Hepatocyte (in vitro differentiated cells): Measurements from ENCODE around the gene LRRC10. TPM values are rescaled to one million over a fixed set of nuclear protein-coding genes. Genes with fewer than 3 reads are reported as not detected.

Experiments used
- DNase-seq: peaks from one replicate; pipeline ENCODE4 v3.0.0-alpha.2; 2016; ENCODE audit warnings: low spot score
- H2AFZ ChIP-seq: fragments of 200-600 bp; sonication (generic); 2 replicates; pipeline ENCODE4 v1.6.0; 2016; ENCODE audit warnings: antibody characterized with exemption, mild to moderate bottlenecking
- H3K27ac ChIP-seq: fragments of 200-600 bp; sonication (generic); 2 replicates; pipeline ENCODE4 v1.5.1; 2016; ENCODE audit warnings: mild to moderate bottlenecking
- H3K27me3 ChIP-seq: fragments of 200-600 bp; sonication (generic); 2 replicates; pipeline ENCODE4 v1.6.1; 2016
- H3K36me3 ChIP-seq: fragments of 200-600 bp; sonication (generic); replicated peaks from 2 replicates; pipeline ENCODE4 v1.5.1; 2016; ENCODE audit warnings: low read depth; ENCODE audit not compliant: insufficient read depth
- H3K4me1 ChIP-seq: fragments of 200-600 bp; sonication (generic); 2 replicates; pipeline ENCODE4 v1.5.1; 2016; ENCODE audit warnings: mild to moderate bottlenecking, moderate library complexity; ENCODE audit not compliant: insufficient read depth
- H3K4me2 ChIP-seq: fragments of 200-600 bp; sonication (generic); 2 replicates; pipeline ENCODE4 v1.6.0; 2016
- H3K4me3 ChIP-seq: fragments of 200-600 bp; sonication (generic); 2 replicates; pipeline ENCODE4 v1.5.1; 2016; ENCODE audit warnings: mild to moderate bottlenecking
- H3K79me2 ChIP-seq: fragments of 200-600 bp; sonication (generic); 2 replicates; pipeline ENCODE4 v1.6.0; 2017; ENCODE audit warnings: mild to moderate bottlenecking
- H3K9me2 ChIP-seq: fragments of 200-600 bp; sonication (generic); replicated peaks from 2 replicates; pipeline ENCODE4 v1.6.0; 2017; ENCODE audit warnings: mild to moderate bottlenecking; ENCODE audit not compliant: insufficient read depth
- H3K9me3 ChIP-seq: fragments of 200-600 bp; sonication (generic); 2 replicates; pipeline ENCODE4 v1.5.1; 2016; ENCODE audit warnings: low read depth, mild to moderate bottlenecking
- H4K20me1 ChIP-seq: fragments of 200-600 bp; sonication (generic); 2 replicates; pipeline ENCODE4 v1.6.0; 2016; ENCODE audit warnings: mild to moderate bottlenecking; ENCODE audit not compliant: insufficient read depth, poor library complexity, severe bottlenecking
- EZH2 ChIP-seq: fragments of 200-600 bp; sonication (generic); IDR thresholded peaks from 2 replicates; pipeline ENCODE4 v1.6.1; 2016; ENCODE audit warnings: antibody characterized with exemption, mild to moderate bottlenecking, borderline replicate concordance
- EZH2phosphoT487 ChIP-seq: fragments of 200-600 bp; sonication (generic); IDR thresholded peaks from one replicate; pipeline ENCODE4 v1.6.1; 2018; ENCODE audit warnings: antibody characterized with exemption, mild to moderate bottlenecking, low read depth, moderate library complexity; ENCODE audit not compliant: unreplicated experiment, severe bottlenecking
- WGBS: methylation state at CpG from one replicate; pipeline ENCODE4 v1.1.6; 2016; ENCODE audit warnings: low lambda C conversion rate; ENCODE audit errors: missing lambda C conversion rate; 5-methylcytosine and 5-hydroxymethylcytosine counted together
- polyA plus RNA-seq: library from polyadenylated mRNA; unstranded; fragments of >200 nt; fragmentation: Nextera tagmentation; extraction: Ambion mirVana; gene quantifications from 2 replicates; pipeline ENCODE4 v1.2.1, GENCODE V29; 2016
- total RNA-seq: library from RNA; depleted of rRNA; stranded (reverse); fragments of >200 nt; gene quantifications from 2 replicates; pipeline ENCODE4 v1.2.3, GENCODE V29; 2014
- TF ChIP-seq, protein P1 (sequence below): fragments of 200-600 bp; sonication (generic); IDR thresholded peaks from 2 replicates; pipeline ENCODE4 v1.5.1; 2016; ENCODE audit warnings: antibody characterized with exemption, mild to moderate bottlenecking; ENCODE audit not compliant: poor library complexity

Gene LRRC10
- total and polyA plus RNA-seq, 2 experiments from 2014 or later: not detected

GRCh38 chr12:69570000-69570516, 40.6 kb downstream of the LRRC10 start:
- no peaks in the 10 kb centered on the region for H3K9me3 ChIP-seq
- no peaks in the 10 kb centered on the region for H3K4me1 ChIP-seq
- no peak overlapping the region for H2AFZ ChIP-seq
- TF ChIP-seq EZH2 (no peak), EZH2phosphoT487 (no peak)
- TF ChIP-seq, protein P1, sequence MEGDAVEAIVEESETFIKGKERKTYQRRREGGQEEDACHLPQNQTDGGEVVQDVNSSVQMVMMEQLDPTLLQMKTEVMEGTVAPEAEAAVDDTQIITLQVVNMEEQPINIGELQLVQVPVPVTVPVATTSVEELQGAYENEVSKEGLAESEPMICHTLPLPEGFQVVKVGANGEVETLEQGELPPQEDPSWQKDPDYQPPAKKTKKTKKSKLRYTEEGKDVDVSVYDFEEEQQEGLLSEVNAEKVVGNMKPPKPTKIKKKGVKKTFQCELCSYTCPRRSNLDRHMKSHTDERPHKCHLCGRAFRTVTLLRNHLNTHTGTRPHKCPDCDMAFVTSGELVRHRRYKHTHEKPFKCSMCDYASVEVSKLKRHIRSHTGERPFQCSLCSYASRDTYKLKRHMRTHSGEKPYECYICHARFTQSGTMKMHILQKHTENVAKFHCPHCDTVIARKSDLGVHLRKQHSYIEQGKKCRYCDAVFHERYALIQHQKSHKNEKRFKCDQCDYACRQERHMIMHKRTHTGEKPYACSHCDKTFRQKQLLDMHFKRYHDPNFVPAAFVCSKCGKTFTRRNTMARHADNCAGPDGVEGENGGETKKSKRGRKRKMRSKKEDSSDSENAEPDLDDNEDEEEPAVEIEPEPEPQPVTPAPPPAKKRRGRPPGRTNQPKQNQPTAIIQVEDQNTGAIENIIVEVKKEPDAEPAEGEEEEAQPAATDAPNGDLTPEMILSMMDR: no peak
- H3K4me3 ChIP-seq: no peak overlapping the region
- WGBS: 89% methylated on average over 10 of the region's 10 CpGs
- peaks cover 17% of the 10 kb centered on the region for H3K79me2 ChIP-seq
- H3K4me2 ChIP-seq: no peak overlapping the region
- no peak for DNase-seq
- H3K9me2 ChIP-seq: no peaks in the 10 kb centered on the region
- no peaks in the 10 kb centered on the region for H3K27me3 ChIP-seq
- H3K36me3 ChIP-seq: no peaks in the 10 kb centered on the region
- H4K20me1 ChIP-seq: no peaks in the 10 kb centered on the region
- peak overlapping the region; percentile 5 for H3K27ac ChIP-seq

- no peak overlapping the region for H3K4me3 ChIP-seq
- WGBS: 68% methylated on average over 4 of the region's 4 CpGs
- H2AFZ ChIP-seq: no peak overlapping the region
- DNase-seq: no peak
- H3K4me2 ChIP-seq: no peak overlapping the region
- no peaks in the 10 kb centered on the region for H4K20me1 ChIP-seq
- no peaks in the 10 kb centered on the region for H3K9me3 ChIP-seq
- TF ChIP-seq EZH2phosphoT487: no peak
- TF ChIP-seq, protein P1: no peak
- TF ChIP-seq EZH2: no peak
- no peaks in the 10 kb centered on the region for H3K9me2 ChIP-seq
- no peaks in the 10 kb centered on the region for H3K36me3 ChIP-seq
- H3K27ac ChIP-seq: peak overlapping the region; percentile 5
- no peaks in the 10 kb centered on the region for H3K4me1 ChIP-seq
- H3K27me3 ChIP-seq: no peaks in the 10 kb centered on the region
- peaks cover 18% of the 10 kb centered on the region for H3K79me2 ChIP-seq
Measured at GRCh38 chr12:69569236-69569635, 41.5 kb downstream of the LRRC10 start.

DNA sequence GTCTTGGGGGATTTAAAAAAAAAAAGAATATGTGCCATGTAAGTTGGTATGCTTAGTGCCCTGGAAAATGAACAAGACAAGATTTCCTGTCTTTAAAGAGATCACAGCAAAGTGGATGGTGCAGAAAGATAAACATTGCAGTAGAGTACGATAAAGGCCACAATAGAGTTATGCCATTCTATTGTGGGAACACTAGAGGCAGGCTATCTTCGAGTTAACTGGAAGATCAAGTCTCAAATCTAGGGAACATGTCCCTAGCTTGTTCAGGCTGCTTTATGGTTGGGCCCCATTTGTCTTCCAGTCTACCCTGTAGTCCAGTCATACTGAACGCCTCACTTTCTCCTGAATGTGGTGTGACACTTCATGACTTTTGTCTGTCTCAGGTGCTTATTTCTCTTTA, 44.1 kb downstream of the LRRC10 start:
- Histone ChIP-seq H3K79me2 (peaks cover 28% of the 10 kb centered on the region), H3K27ac (no peak overlapping the region), H3K4me3 (no peak overlapping the region), H3K4me1 (no peaks in the 10 kb centered on the region), H3K4me2 (no peak overlapping the region), H3K36me3 (no peaks in the 10 kb centered on the region), H3K9me2 (no peaks in the 10 kb centered on the region), H2AFZ (no peak overlapping the region), H3K9me3 (no peaks in the 10 kb centered on the region), H3K27me3 (no peaks in the 10 kb centered on the region), H4K20me1 (no peaks in the 10 kb centered on the region)
- no peak for TF ChIP-seq EZH2
- TF ChIP-seq, protein P1: no peak
- no peak for TF ChIP-seq EZH2phosphoT487
- 80% methylated on average over 3 of the region's 3 CpGs for WGBS
- no peak for DNase-seq
